ENCODE data around the gene SLC9A5.

The SLC9A5 gene

DNA sequence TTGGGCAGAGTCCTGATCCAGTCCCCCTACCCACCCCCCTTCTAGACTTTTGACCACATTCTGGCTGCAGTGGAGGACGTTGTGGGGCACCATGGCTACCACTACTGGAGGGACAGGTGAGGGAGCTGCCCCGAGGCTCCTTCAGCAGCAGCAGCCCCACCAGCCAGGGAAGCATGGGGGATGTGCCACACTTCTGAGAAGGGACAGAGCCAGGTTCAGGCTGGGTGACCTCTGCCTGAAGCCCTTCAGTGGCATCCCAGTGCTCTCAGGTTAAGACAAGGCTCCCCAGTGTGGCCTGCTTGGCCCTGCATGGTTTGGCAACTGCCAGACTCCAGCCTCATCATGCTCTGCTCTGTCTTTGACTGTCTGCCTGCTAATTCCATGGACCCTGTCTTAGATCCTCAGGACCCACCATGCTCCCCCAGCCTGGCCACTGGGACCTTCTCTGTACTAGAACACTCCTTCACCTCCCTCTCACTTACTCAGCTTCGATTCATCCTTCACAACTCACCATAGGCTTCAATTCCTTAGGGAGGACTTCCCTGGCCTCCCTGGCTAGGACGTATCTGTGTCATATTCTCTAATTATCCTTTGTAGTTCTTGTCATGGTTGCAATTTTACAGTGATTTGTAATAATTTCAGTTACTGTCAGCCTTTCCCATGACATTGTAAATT lies 8.8 kb downstream of the SLC9A5 start:
- DNase-seq: no peak

DNA sequence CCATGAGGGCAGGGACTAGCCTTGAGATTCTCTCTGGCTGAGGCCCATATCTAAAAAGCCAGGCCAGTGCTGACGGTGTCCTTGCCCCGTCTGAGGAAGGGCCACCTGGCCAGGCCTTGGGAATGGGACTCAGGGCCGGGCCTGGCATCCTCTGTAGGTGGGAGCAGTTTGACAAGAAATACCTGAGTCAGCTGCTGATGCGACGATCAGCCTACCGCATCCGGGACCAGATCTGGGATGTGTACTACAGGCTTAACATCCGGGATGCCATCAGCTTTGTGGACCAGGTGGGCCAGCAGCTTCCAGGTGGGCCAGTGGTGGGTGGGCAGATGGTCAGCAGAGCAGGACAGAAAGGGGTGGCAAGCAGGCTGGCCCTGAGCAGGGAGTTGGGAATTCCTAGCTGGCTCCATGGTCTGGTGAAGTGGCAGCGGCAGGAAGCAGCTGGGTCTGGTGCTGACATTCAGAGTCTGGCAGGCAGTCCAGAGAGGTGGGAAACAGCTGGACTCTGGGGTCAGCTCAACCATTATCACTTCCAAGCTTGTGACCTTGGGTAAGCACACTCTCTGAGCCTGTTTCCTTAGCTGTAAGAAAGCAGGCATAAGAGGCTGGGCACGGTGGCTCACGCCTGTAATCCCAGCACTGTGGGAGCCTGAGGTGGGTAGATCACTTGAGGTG lies 9.5 kb downstream of the SLC9A5 start:
- no peak for DNase-seq

DNA sequence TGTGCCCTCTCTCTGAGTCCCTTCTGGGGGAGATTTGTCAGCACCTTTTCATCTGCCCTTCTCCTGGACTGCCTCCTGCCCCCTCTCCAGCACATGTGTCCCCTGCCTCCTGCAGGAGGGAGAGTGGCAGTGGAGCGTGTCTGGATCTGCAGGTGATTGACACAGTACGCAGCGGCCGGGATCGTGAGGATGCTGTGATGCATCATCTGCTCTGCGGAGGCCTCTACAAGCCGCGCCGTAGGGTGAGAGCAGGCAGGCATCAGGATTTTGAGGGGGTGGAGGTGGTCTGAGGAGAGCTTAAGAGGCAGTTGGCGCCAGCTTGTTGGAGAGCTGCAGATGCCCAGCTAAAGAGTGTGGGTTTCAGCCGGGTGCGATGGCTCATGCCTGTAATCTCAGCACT lies 10.9 kb downstream of the SLC9A5 start:
- no peak for DNase-seq

DNA sequence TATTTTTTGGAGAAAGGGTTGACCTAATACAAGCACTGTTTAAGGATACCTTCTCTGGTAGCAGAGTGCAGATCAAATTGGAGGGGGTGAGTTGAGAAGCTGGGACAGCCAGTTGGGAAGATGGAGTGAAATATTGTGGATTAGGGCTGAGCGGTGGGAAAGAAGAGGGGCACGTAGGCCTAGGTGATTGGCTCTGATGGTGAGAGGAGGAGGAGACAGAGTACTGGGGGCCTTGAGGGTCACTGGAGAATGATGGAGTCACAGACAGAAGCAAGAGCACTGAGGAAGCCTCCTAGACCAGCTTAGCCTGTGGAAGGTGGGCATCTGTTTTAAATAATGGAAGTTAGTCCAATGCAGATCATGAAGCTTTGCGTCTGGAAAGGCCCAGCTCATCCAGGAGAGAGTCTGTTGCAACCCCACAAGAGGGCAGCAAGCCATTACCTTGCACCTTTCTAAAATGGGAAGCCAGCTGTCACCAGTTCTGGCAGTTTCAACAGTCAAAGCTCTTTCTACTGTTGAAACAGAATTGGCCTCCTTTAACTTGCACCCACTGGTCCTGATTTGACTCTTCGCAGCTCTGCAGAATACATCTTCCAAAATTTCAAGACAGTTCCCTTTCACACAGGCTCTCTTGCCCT lies 11.8 kb downstream of the SLC9A5 start:
- DNase-seq: peak; percentile 30

DNA sequence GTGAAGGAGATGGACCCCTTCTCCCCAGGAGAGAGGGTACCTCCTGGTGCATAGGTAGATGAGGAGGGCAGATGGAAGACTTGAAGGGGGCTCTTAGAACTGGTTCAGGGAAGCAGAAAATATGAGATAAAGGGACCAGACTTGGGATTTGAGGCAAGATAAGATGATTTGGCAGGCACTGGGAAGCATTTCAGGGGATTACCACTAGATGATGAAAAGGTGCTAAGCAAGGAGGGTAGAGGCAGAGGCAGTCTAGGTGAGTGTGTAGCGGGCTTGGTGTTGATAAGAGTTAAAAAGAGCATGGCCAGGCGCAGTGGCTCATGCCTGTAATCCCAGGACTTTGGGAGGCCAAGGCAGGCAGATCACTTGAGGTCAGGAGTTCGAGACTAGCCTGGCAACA lies 14.4 kb downstream of the SLC9A5 start:
- no peak for DNase-seq

DNA sequence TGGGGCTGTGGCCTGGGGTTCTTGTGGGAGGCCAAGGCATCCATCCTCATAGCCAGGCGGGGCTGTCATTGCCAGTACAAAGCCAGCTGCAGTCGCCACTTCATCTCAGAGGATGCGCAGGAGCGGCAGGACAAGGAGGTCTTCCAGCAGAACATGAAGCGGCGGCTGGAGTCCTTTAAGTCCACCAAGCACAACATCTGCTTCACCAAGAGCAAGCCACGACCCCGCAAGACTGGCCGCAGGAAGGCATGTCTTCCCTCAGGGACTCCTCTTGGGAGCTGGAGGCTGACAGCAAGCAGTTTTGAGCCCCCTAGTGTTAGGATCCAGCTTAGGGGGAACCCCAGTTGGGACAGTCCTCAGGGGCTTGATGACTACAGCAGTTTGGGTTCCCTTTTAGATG lies 15.5 kb downstream of the SLC9A5 start:
- no peak for DNase-seq

DNA sequence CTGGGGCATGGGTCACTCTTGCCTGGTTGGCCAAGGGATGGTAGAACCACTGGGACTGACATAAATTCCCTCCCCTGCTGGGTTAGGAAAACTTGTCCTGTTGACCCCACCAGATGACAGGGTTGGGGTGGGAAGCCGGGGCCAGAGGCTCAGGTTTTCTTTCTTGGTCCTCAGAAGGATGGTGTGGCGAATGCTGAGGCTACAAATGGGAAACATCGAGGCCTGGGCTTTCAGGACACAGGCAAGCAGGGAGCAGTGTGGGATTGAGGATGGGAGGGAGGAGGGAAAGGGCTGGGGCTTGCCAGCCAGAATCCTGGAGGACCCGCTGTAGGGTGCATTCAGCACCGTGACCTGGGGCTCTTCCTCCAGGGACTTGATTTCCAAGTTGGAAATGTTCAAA lies 16.1 kb downstream of the SLC9A5 start:
- no peak for DNase-seq

DNA sequence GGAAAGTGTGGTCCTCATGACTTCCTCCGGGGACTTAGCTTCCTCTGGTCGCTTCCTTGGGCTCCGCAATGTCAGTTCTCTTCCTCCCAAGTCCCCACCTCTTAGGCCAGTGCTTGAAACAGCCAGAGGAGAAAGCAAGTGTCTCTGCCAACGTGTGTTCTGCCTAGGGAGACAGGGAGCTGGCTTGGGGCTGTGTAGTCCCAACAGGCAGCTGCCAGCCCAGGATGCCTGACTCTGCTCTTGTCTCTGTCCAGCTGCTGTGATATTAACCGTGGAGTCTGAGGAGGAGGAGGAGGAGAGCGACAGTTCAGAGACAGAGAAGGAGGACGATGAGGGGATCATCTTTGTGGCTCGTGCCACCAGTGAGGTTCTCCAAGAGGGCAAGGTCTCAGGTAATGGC lies 17.1 kb downstream of the SLC9A5 start:
- DNase-seq: no peak

DNA sequence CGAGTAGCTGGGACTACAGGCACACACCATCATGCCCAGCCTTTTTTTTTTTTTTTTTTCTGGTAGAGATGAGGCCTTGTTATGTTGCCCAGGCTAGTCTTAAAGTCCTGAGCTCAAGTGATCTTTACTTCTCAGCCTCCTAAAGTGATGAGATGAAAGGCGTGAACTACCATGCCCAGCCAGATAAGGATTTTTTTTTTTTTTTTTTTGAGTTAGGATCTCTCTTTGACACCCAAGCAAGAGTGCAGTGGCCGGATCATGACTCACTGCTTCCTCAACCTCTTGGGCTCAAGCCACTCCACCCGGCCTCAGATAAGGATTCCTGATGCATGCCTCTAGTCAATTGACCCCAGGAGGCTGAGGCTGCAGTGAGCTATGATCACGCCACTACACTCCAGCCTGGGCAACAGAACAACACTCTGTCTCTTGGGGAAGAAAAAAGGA lies 19.4 kb downstream of the SLC9A5 start:
- no peak for DNase-seq

DNA sequence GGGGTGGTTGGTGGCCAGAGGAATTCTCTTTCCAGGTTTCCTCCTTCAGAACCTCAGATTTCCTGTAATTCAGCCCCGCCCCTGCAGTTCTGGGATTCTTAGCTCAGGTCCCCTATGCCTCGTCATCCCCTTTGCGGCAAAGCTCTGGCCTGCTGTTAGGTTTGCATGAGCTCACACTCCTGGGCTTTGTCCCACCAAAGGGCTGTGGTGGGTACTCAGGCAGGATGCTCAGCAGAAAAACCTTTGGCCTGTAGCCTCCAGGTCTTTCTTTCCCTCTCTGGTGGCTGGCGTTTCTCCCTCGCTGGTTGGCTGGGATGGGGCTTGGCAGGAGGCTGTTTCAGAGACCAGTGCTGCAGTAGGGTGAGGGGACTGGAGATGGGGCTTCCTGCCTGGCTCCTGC lies 21.0 kb downstream of the SLC9A5 start:
- DNase-seq: no peak

DNA sequence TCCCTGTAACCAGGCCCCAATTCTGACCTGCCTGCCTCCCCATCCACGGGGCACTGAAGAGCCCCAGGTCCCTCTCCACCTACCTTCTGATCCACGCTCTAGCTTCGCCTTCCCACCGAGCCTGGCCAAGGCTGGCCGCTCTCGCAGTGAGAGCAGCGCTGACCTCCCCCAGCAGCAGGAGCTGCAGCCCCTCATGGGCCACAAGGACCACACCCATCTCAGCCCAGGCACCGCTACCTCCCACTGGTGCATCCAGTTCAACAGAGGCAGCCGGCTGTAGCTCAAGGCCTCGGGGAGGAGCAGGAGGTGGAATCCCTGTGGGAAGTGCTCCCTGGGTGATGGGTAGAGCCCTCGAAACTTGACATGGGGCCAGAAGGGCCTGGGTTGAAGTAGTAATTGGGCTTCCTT lies 22.2 kb downstream of the SLC9A5 start:
- DNase-seq: no peak

DNA sequence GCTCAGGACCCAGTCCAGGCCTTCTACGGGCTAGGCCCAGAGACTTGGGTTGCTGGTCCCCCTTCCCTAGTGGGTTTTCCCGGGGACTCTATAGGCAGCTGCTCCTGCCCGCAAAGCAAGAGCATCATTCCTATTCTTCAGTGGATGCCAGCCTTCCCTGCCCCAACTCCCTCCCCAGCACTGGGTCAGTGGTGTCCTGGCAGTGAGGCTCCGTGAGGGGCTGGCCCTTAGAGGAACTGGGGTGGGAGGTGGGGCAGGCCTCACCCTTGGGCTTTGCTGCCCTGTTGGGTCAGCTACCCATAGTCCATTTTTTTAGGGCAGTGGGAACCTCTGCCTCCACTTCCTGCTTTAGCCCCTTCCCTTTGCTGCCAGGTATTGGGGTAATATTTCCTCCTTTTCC lies 22.7 kb downstream of the SLC9A5 start:
- no peak for DNase-seq

DNA sequence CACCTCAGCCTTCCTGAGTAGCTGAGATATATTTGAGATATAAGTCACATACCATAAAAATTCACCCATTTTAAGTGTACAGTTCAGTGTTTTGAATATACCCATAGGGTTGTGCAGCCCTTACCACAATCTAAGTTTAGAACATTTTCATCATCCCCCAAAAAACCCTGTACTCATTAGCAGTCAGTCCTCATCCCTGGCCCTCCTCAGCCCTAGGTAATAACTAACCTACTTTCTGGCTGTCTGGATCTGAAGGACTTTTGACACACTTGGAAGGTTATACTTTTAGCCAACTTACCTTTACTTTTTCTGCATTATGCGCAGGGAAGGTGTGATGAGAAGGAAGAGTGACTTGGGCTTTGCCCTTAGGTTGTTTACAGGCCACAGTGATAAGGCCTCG lies 26.5 kb downstream of the SLC9A5 start:
- DNase-seq: no peak

DNA sequence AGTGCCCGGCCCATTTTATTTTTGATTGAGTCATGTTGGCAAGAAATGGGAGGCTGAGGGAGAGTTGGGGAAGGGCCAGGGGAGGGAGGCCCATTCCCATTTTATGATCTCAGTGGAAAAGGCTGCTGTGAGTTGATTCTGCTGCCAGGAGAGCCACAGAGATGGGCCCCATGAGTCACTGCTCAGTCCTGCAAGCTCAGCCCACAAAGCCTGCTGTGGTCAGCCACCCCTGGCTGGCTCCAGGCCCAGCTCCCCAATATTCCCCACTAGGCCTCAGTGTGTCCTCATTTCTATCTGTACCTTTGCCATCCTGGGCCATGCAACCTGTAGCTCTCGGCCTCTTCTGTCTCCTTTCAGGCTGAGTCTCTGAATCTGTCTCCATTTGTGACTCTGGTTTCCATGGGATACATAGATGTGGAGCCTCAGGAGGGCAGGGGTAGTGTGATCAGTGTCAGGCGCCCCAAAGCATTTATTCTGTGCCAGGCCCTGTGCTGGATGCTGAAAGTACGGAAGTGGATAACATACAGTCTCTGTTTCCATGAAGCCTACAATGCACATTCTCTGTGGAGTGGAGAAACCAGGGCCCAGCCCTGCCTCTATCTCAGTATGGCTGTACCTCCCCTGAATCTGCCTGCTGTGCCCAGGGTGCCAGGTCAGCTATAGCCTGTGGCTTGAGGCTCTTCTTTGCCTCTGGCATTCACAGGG lies 28.7 kb downstream of the SLC9A5 start:
- no peak for DNase-seq

DNA sequence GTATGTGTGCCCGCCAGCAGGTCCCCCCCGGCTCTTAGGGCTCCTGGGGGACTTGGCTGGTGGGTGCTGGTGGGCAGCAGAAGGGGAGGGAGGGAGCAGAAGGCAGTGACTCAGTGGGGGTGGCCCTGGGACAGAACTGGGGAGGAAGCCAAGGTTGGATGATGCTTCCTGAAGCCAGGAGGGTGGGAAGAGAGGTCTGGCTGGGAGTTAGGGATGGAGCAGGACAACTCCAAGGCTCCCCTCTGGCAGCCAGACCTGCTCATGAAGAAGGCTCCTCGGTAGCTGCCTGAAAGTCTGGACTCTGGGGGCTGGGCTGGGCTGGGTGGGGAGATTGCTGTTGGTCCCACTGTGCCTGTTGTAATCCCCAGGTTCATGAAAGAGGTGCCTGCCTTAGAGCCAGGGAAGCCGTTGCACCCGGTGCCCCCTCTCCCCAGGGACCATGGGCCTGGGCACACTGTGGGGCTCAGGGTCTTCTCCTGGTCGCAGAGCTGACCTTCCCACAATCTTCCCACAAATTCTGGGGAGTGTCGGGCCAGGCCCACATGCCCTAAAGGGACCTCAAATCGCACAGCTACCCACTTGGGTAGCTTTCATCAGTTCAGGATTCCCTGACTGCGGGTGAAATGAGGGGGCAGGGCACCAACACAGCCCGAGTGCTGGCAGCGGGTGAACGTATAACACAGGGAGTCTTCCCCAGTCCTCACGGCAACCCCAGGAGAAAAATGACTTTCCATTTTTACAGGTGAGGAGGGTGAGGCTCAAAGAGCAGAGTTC lies 29.4 kb downstream of the SLC9A5 start:
- DNase-seq: no peak

DNA sequence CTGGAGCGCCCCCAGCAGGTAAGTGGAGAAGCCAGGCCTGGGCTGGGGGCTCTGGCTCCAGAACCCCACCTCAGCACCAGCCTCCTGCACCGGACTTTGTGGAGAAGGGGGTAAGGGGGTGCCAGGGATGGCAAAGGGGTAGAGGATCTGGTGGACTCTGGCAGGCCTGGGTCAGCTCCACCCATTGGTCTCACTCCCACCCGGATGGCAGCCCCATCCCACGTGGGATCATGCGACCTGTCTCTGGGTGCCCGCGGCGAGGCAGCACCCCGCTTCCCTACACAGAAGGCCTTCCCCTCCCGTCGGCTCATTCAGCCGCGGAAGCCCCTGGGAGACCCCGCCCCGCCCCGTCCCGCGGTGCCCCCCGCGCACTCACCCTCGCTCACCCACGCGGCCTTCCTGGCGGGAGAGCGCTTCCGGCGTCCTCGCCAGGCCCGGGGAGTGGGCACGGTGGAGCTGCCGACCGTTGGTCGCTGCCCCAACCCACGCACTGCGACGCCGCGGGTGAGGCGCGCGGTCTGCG lies 30.1 kb downstream of the SLC9A5 start:
- DNase-seq: peak in 1 of 2 experiments; percentile 41

DNA sequence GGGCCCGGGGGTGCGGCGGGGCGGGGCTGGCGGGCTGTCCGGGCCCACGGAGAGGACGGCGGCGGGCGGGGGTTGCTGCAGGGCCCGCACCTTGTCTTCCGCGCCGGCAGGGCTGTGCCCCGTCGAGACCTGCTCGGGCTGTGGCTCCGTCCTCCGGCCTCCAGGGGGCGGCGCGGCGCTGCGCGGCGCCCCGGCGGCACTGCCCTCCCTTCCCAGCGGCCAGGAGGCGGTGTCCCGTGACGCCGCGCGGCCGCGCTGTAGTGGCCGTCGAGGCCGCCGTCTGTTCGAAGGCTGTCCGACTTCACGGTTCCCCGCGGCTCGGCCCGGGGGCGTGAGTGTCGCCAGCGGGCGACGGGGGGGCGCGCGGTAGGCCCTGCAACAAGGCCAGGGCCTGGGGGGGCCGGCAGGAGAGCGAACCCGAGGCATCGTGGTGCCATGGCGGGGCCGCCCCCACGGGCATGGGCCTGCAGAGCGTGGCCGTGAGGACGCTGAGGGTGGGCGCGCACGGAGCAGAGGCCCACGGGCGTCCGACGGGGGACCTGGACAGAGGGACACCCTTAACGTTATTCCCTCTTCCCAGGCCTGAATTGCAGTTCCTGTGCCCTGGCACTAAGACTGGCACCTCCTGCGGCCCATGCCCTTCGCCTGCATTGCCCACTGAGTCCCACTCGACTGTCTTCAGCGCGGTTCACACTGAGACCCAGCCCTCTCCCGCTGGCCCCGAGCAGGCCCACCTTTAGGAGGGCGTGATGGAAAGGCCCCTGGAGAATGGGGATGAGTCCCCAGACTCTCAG lies 30.7 kb downstream of the SLC9A5 start, which contains the start of gene PLEKHG4:
PLEKHG4 (plus strand) TSS at position 237 of the 794 bp plus-strand sequence; CDS start at position 750, 513 bp downstream.
- peak; percentile 46 to 62 for DNase-seq

DNA sequence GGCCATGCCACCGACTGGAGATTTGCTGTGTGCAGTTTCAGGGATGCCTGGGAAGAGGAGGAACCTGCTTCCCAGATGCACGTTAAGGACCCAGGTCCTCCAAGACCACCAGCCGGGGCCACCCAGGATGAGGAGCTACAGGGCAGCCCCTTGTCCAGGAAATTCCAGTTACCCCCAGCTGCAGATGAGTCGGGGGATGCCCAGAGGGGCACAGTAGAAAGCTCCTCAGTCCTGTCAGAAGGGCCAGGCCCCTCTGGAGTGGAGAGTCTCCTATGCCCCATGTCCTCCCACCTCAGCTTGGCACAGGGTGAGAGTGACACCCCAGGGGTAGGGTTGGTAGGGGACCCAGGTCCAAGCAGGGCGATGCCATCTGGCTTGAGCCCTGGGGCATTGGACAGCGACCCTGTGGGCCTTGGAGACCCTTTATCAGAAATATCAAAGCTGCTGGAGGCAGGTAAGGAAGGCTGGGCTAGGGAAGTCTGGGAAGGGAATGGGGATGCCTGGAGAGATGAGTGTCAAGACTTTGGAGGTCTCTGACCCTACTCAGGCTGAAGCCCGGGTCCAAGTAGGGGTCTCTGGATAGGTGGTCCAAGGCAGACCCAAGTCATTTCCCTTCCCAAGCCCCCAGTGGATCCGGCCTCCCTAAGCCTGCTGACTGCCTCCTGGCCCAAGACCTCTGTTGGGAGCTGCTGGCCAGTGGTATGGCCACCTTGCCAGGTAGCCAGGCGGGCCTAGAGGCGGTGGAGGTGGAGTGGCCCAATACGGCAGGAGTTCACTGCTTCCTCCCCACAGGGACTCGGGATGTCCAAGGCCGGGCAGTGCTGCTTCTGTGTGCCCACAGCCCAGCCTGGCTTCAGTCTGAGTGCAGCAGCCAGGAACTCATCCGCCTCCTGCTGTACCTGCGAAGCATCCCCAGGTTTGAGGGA lies 31.6 kb downstream of the SLC9A5 start:
- no peak for DNase-seq

DNA sequence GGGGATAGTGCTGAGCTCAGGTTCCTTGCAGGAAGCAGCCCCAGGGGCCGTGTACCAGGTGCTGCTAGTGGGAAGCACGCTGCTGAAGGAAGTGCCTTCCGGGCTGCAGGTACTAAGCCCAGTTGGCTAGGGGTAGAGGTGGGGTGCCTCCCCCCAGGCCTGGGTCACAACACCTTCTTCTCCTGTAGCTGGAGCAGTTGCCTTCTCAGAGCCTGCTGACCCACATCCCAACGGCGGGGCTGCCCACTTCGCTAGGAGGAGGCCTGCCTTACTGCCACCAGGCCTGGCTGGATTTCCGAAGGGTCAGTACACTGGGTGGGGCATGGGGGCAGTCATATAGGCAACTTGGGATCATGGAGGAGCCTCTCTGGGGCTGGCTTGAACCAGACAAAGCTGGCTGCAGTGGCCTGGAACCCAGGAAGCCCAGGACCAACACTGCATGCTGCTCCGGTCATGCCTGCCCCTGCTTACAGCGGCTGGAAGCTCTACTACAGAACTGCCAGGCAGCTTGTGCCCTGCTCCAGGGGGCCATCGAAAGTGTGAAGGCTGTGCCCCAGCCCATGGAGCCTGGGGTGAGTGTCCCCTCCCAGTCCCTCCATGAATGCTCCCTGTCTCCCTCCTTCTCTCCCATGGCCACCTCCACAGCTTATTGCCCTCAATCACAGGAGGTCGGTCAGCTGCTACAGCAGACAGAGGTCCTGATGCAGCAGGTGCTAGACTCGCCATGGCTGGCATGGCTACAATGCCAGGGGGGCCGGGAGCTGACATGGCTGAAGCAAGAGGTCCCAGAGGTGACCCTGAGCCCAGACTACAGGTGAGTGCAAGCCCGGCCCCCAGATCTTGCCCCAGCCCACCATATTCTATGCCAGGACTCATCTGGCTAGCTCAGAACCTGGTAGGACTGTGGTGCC lies 33.0 kb downstream of the SLC9A5 start:
- no peak for DNase-seq
